Heart right ventricle (tissue), 16 donors: ENCODE data around the gene HELZ. TPM values are rescaled to one million over a fixed set of nuclear protein-coding genes. Genes with fewer than 3 reads are reported as not detected.
"Not testable (repeated sequence)": the region's sequence is repeated elsewhere in the genome, so short reads cannot be mapped to it uniquely, and the experiment has no call there.

Experiments
- ATAC-seq, 8 donors: fragments of 200-7000 bp; cut with Tn5 transposase; one replicate each; pipeline ENCODE4 v1.9.1; 2020; ENCODE audit warnings: mild to moderate bottlenecking in 8 of 8, moderate library complexity in 8 of 8, moderate number of reproducible peaks in 1 of 8
- DNase-seq, 2 donors: peaks; one replicate each; pipeline ENCODE4 v3.0.0-alpha.2; 2020
- H3K27ac ChIP-seq, 10 donors: fragments of 200-600 bp; sonication (generic) in 2 of 10; one replicate each; pipeline versions ENCODE4 v1.5.0 to v1.8.0; 2020 to 2022; ENCODE audit warnings: mild to moderate bottlenecking in 3 of 10
- H3K27me3 ChIP-seq, 7 donors: fragments of 200-600 bp; one replicate each; pipeline ENCODE4 v1.8.0; 2021 to 2022; ENCODE audit warnings: mild to moderate bottlenecking in 2 of 7
- H3K36me3 ChIP-seq, 9 donors: fragments of 200-600 bp; sonication (generic) in 1 of 9; one replicate each; pipeline versions ENCODE4 v1.5.0 to v1.8.0; 2020 to 2022; ENCODE audit warnings: mild to moderate bottlenecking in 2 of 9
- H3K4me1 ChIP-seq, 9 donors: fragments of 200-600 bp; sonication (generic) in 1 of 9; one replicate each; pipeline versions ENCODE4 v1.5.0 to v1.8.0; 2020 to 2022; ENCODE audit warnings: mild to moderate bottlenecking in 4 of 9
- H3K4me3 ChIP-seq, 10 donors: fragments of 200-600 bp; sonication (generic) in 2 of 10; one replicate each; pipeline versions ENCODE4 v1.5.0 to v1.8.0; 2020 to 2022; ENCODE audit warnings: mild to moderate bottlenecking in 7 of 10, moderate library complexity in 2 of 10
- H3K9me3 ChIP-seq, 11 donors: fragments of 200-600 bp in 10 of 11; sonication (generic) in 2 of 11; one replicate each; pipeline versions ENCODE4 v1.5.0 to v1.8.0; 2013 to 2022; ENCODE audit warnings: mild to moderate bottlenecking in 2 of 11, control low read depth in 1 of 11, moderate library complexity in 1 of 11
- CTCF ChIP-seq, 9 donors: fragments of 200-600 bp; sonication (generic) in 2 of 9; IDR thresholded peaks; one replicate each; pipeline versions ENCODE4 v1.5.0 to v1.8.0; 2021 to 2022; ENCODE audit warnings: antibody characterized with exemption in 9 of 9, mild to moderate bottlenecking in 5 of 9, moderate library complexity in 1 of 9
- WGBS, 2 donors: extraction: QIAGEN DNeasy Blood & Tissue Kit; methylation state at CpG; one replicate each; pipeline ENCODE4 v1.1.7; 2013; ENCODE audit warnings: inconsistent platforms in 1 of 2; 5-methylcytosine and 5-hydroxymethylcytosine counted together
- intact Hi-C, 10 donors: fragments of 100-400 bp; cut with DNase I; formaldehyde crosslinking; loops; one replicate each; pipeline versions ENCODE4 v1.11.1 to v1.14.2; 2022
- polyA plus RNA-seq, 2 donors: library from polyadenylated mRNA; stranded (reverse); fragments of 200-250 nt; gene quantifications; one replicate each; pipeline ENCODE4 v1.2.3, GENCODE V29; 2013
- total RNA-seq, 10 donors: library from RNA; stranded (reverse); fragmentation: NEBNext Ultra II Directional in 3 of 10; extraction: Animal tissue kit (Norgen Biotek cat#: 25700) in 3 of 10; gene quantifications; one replicate each; pipeline versions ENCODE4 v1.2.1 to v1.2.4, GENCODE V29; 2021 to 2023
- donor health status: Arrhythmogenic right ventricular cardiomyopathy.
- donor health status: ischemic (EF 13 %, LVEDD 7.1; RV severe dilation, severe dysfunction).
- donor health status: healthy with polysubstance abuse.
- donor health status: DM: no; HTN: yes; CAD: no.
- donor health status: DM: no; HTN: no; CAD: no.
- donor health status: ischemic (EF 25% LVEDD 6.9; RV normal size, moderate dysfunction).
- donor health status: ischemic (EF 25% LVEDD 5.7; RV mildly dilated, moderate dysfunction).
- donor health status: healthy.
- donor health status: DM: yes; HTN: yes; CAD: no.
- donor health status: Ischemic cardiomyopathy.
- donor health status: ischemic (EF 35%, LVEDD 5.7; RV mildly dilated, moderate dysfunction).
- donor health status: nonischemic (EF 11% LVEDD 7.7; RV severe dilation, severe dysfunction).
- donor health status: DM: yes; HTN: yes; CAD: no.
- donor health status: PGD.
- donor health status: ischemic (EF 29% LVEDD 5.4; RV normal size, mild dysfunction).
- donor health status: nonischemic (EF 23%, LVEDD 6.1; RV moderate dilation, normal function).

The HELZ gene
- total and polyA plus RNA-seq, 12 donors: 2.4 to 50.3 (median 40.6) TPM

DNA sequence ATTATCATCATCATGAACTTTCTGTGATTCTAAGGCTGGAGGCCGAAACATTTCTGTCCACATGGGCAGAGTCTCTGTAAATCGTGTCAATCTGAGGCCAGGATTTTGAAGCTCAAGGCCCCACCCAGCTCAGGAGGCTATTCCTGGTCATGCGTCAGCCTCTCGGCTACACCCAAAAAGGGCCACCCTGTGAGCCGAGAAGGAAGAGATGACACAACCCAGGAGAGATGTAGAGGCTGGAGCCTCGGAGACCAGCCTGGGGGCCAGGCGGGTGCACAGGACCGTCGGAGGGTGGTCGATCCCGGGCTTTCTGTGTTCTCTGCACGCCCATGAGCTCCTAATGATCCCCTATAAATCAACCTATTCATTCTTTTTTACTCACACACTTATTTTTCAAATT is 201.7 kb downstream of the HELZ start:
- peaks cover 0 to 11% (median 8%) of the 10 kb centered on the region in 11 donors for H3K9me3 ChIP-seq
- no peak overlapping the region for H3K27ac ChIP-seq
- 86 to 89% methylated on average over 12 of the region's 12 CpGs for WGBS, 2 donors
- no peaks in the 10 kb centered on the region for H3K36me3 ChIP-seq
- DNase-seq (no peak), ATAC-seq (no peak)
- H3K27me3 ChIP-seq: no peaks in the 10 kb centered on the region
- peaks cover 0 to 11% (median 0%) of the 10 kb centered on the region in 9 donors for H3K4me1 ChIP-seq
- H3K4me3 ChIP-seq: no peak overlapping the region
- no peak for TF ChIP-seq CTCF (IDR thresholded peaks at IDR 0.05)
- intact Hi-C loops: no loop called here

DNA sequence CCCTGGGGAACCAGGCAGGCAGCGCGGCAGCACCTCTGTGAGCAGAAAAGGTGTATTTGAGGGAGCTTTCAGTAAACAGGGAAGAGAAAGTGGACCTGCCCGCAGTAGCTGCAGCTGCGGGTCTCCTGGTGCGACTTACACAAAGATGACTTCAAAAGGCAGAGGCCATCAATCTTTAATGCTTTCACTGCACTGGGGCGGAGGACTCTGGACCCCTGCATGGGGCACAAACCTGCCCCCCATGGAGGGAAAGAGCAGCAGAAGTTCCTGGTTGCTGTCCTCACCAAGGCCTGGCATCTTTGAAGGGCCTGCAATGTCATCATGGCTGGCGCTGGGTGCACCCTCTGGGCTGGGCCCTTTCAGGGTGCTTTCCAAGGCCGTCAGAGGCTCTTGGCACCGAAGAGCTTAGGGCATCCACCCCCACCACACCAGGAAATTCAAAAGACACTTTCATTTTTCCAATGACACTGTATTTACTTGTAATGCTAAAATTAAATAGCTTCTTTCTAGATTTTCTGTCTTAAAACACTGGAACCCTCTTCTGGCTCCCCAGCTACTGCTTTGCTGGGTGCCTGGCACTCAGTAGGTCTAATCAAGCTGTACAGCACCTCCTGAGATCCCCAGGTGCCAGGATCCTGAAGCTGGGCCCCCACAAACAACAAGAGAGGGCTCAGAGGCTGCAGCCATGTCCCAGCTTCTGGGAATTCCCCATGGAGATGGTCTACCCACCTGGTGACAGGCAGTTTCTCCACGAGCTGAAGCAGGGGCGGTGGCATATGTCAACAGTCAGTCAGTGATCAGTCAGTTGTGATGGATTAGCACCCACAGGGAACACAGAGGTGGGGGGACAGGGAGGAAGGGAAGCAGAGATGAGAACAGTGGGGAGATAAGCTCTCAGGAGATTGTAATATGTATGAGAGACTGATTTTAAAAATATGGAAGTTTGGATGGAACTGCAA is 202.8 kb downstream of the HELZ start:
- WGBS, 2 donors: 63 to 68% methylated on average over 11 of the region's 11 CpGs
- ATAC-seq: no peak
- H3K27me3 ChIP-seq: no peaks in the 10 kb centered on the region
- no peak overlapping the region for H3K4me3 ChIP-seq
- intact Hi-C loops: no loop called here
- no peak for DNase-seq
- no peak overlapping the region for H3K27ac ChIP-seq
- TF ChIP-seq CTCF (IDR thresholded peaks at IDR 0.05): no peak
- peaks cover 0 to under 1% (median 0%) of the 10 kb centered on the region in 11 donors for H3K9me3 ChIP-seq
- no peaks in the 10 kb centered on the region for H3K36me3 ChIP-seq
- H3K4me1 ChIP-seq: peaks cover 0 to 11% (median 0%) of the 10 kb centered on the region in 9 donors

GRCh38 chr17:67041531-67041930 is 203.5 kb downstream of the HELZ start:
- TF ChIP-seq CTCF (IDR thresholded peaks at IDR 0.05): no peak
- intact Hi-C loops: no loop called here
- no peaks in the 10 kb centered on the region for H3K36me3 ChIP-seq
- no peaks in the 10 kb centered on the region for H3K9me3 ChIP-seq
- H3K27me3 ChIP-seq: no peaks in the 10 kb centered on the region
- peaks cover 0 to 11% (median 0%) of the 10 kb centered on the region in 9 donors for H3K4me1 ChIP-seq
- ATAC-seq (no peak), DNase-seq (no peak)
- H3K4me3 ChIP-seq: no peak overlapping the region
- no peak overlapping the region for H3K27ac ChIP-seq
- WGBS, 2 donors: 76 to 81% methylated on average over 7 of the region's 7 CpGs

DNA sequence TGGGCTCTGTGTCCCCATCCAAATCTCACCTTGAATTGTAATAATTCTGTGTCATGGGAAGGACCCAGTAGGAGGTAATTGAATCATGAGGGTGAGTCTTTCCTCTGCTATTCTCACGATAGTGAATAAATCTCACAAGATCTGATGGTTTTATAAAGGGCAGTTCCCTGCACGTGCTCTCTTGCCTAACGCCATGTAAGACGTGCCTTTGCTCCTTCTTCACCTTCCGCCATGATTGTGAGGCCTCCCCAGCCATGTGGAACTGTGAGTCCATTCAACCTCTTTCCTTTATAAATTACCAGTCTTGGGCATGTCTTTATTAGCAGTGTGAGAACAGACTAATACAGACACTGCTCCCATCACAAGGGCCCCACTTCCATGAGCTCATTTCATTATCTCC is 203.9 kb downstream of the HELZ start:
- ATAC-seq, H3K27ac ChIP-seq, H3K9me3 ChIP-seq, H3K27me3 ChIP-seq, intact Hi-C loops, H3K4me3 ChIP-seq, DNase-seq, H3K36me3 ChIP-seq: not testable (repeated sequence)
- WGBS, 2 donors: 90 to 92% methylated on average over 5 of the region's 5 CpGs
- H3K4me1 ChIP-seq: peaks cover 0 to 11% (median 0%) of the 10 kb centered on the region in 9 donors

DNA sequence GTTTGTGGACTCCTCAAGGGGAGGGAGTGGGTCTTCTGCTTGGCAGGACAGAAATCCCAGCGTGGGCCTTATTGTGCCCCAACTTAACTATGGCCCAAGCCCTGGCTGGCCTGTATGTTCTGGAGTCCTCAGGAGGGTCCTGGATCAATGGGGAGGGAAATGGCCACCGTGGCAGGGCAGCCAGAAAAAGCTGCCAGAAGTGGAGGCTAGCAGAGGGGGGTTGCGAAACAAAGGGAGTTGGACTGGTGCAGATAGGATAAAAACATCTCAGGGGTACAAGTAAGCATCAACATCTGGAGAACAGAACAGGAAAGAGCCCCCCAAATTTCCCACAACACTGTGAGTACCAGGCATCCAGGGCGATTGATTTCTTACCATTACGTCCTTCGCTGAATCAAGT is 204.3 kb downstream of the HELZ start:
- 88 to 89% methylated on average over 6 of the region's 6 CpGs for WGBS, 2 donors
- intact Hi-C loops: no loop called here
- no peaks in the 10 kb centered on the region for H3K36me3 ChIP-seq
- H3K4me1 ChIP-seq: peaks cover 0 to 11% (median 0%) of the 10 kb centered on the region in 9 donors
- H3K9me3 ChIP-seq: no peaks in the 10 kb centered on the region
- no peak overlapping the region for H3K4me3 ChIP-seq
- H3K27ac ChIP-seq: no peak overlapping the region
- DNase-seq (no peak), ATAC-seq (no peak)
- TF ChIP-seq CTCF (IDR thresholded peaks at IDR 0.05): no peak
- no peaks in the 10 kb centered on the region for H3K27me3 ChIP-seq
